HCT116 (cell line): Measurements from ENCODE around the gene RMRP. TPM values are rescaled to one million over a fixed set of nuclear protein-coding genes. Genes with fewer than 3 reads are reported as not detected.

Experiments
- ATAC-seq: fragments of 200-7000 bp; cut with Tn5 transposase; 2 replicates; pipeline ENCODE4 v1.9.1; 2020; ENCODE audit warnings: mild to moderate bottlenecking, moderate library complexity
- BruUV-seq: library from RNA; stranded (reverse); fragments of 400-500 nt; replicated peaks from 2 replicates; lab custom pipeline; 2021; lab: Mats Ljungman, UMichigan
- CTCF ChIA-PET: fragments of 300-600 bp; sonication (Branson Sonifier 250); formaldehyde crosslinking; loops from one replicate; lab custom pipeline; 2021; ENCODE audit warnings: antibody characterized with exemption; lab: Charles Lee
- POLR2A ChIA-PET: fragments of 300-600, 350-600 bp; sonication (Branson Sonifier 250); formaldehyde crosslinking; loops from one replicate; lab custom pipeline; 2021; ENCODE audit warnings: antibody characterized with exemption; lab: Charles Lee
- RAD21 ChIA-PET, 2 experiments: fragments of 300-600 bp; sonication (Branson Sonifier 250); formaldehyde crosslinking; loops; one replicate each; lab custom pipeline; 2023; ENCODE audit warnings: low total read pairs in 2 of 2; ENCODE audit not compliant: uncharacterized antibody in 2 of 2, unreplicated experiment in 2 of 2, low non-redundant PET in 1 of 2; lab: Charles Lee
- DNase-seq: peaks from one replicate; pipeline ENCODE4 v3.0.0-alpha.2; 2010; ENCODE audit warnings: low read depth, low spot score
- H2AFZ ChIP-seq: fragments of 200-600 bp; shearing (Covaris generic), sonication (generic); 2 replicates; pipeline ENCODE4 v1.6.1; 2017; ENCODE audit warnings: low read depth, mixed run types, mixed read lengths, antibody characterized with exemption, low read length; ENCODE audit not compliant: poor library complexity, severe bottlenecking
- H3K27ac ChIP-seq: 2 replicates; pipeline ENCODE4 v1.5.1; 2012; ENCODE audit warnings: low read depth, low read length
- H3K27me3 ChIP-seq: fragments of 200-600 bp; sonication (generic); 2 replicates; pipeline ENCODE4 v1.6.1; 2016; ENCODE audit warnings: mixed run types, low read length, mixed read lengths; ENCODE audit not compliant: insufficient read depth
- H3K36me3 ChIP-seq, 2 experiments: fragments of 200-500 bp in 1 of 2; fragments of 200-600 bp in 1 of 2; sonication (Bioruptor generic) in 1 of 2; sonication (generic) in 1 of 2; 2 replicates each; pipeline versions ENCODE4 v1.5.1 to v1.6.1; 2014 to 2016; ENCODE audit warnings: low read length in 2 of 2, inconsistent platforms in 1 of 2, mixed read lengths in 1 of 2, mixed run types in 1 of 2; ENCODE audit not compliant: insufficient read depth in 2 of 2, control insufficient read depth in 1 of 2
- H3K4me1 ChIP-seq, 2 experiments: fragments of 200-600 bp in 1 of 2; sonication (generic) in 1 of 2; 2 replicates each; pipeline versions ENCODE4 v1.5.1 to v1.6.1; 2012 to 2017; ENCODE audit warnings: low read length in 2 of 2, inconsistent platforms in 1 of 2, mild to moderate bottlenecking in 1 of 2, mixed read lengths in 1 of 2, mixed run types in 1 of 2, moderate library complexity in 1 of 2; ENCODE audit not compliant: insufficient read depth in 2 of 2, control insufficient read depth in 1 of 2
- H3K4me2 ChIP-seq: fragments of 200-600 bp; sonication (generic); 2 replicates; pipeline ENCODE4 v1.6.1; 2017; ENCODE audit warnings: mixed run types, low read length, mixed read lengths
- H3K4me3 ChIP-seq, 2 experiments: fragments of 200-600 bp in 1 of 2; sonication (generic) in 1 of 2; replicated peaks in 1 of 2; 2 replicates each; pipeline ENCODE4 v1.5.1; 2011 to 2016; ENCODE audit warnings: low read length in 2 of 2, control low read depth in 1 of 2, low read depth in 1 of 2, mild to moderate bottlenecking in 1 of 2, mixed read lengths in 1 of 2, mixed run types in 1 of 2
- H3K79me2 ChIP-seq: fragments of 200-600 bp; sonication (generic); 2 replicates; pipeline ENCODE4 v1.6.1; 2017; ENCODE audit warnings: mild to moderate bottlenecking, mixed run types, low read length, moderate library complexity, mixed read lengths; ENCODE audit not compliant: insufficient read depth
- H3K9ac ChIP-seq: fragments of 200-600 bp; sonication (generic); 2 replicates; pipeline ENCODE4 v1.6.1; 2016; ENCODE audit warnings: low read length, mixed read lengths
- H3K9me2 ChIP-seq: fragments of 200-600 bp; sonication (generic), shearing (Covaris generic); 2 replicates; pipeline ENCODE4 v1.6.1; 2017; ENCODE audit warnings: mixed run types, mild to moderate bottlenecking, moderate library complexity; ENCODE audit not compliant: insufficient read depth
- H3K9me3 ChIP-seq, 2 experiments: fragments of 200-500 bp in 1 of 2; fragments of 200-600 bp in 1 of 2; sonication (Bioruptor generic) in 1 of 2; sonication (generic) in 1 of 2; 2 replicates each; pipeline ENCODE4 v1.6.1; 2014 to 2017; ENCODE audit warnings: low read length in 2 of 2, mixed read lengths in 2 of 2, inconsistent platforms in 1 of 2, low read depth in 1 of 2, mild to moderate bottlenecking in 1 of 2, mixed run types in 1 of 2, moderate library complexity in 1 of 2; ENCODE audit not compliant: control insufficient read depth in 1 of 2, insufficient read depth in 1 of 2
- H4K20me1 ChIP-seq: fragments of 200-600 bp; sonication (generic), shearing (Covaris generic); 2 replicates; pipeline ENCODE4 v1.6.1; 2017; ENCODE audit warnings: mixed run types, mild to moderate bottlenecking, moderate library complexity; ENCODE audit not compliant: insufficient read depth
- CBX3 ChIP-seq: IDR thresholded peaks from 2 replicates; pipeline ENCODE4 v1.6.1; 2012; ENCODE audit warnings: low read depth
- CEBPB ChIP-seq: IDR thresholded peaks from 2 replicates; pipeline ENCODE4 v1.6.1; 2012; ENCODE audit warnings: low read depth
- EGR1 ChIP-seq: IDR thresholded peaks from 2 replicates; pipeline ENCODE4 v1.6.1; 2012; ENCODE audit warnings: low read depth
- ELF1 ChIP-seq: IDR thresholded peaks from 2 replicates; pipeline ENCODE4 v1.6.1; 2012; ENCODE audit warnings: low read depth, borderline replicate concordance
- EZH2 ChIP-seq: fragments of 200-600 bp; sonication (generic); IDR thresholded peaks from 2 replicates; pipeline ENCODE4 v1.6.1; 2017; ENCODE audit warnings: antibody characterized with exemption, mixed run types
- EZH2phosphoT487 ChIP-seq: fragments of 200-600 bp; IDR thresholded peaks from 2 replicates; pipeline ENCODE4 v1.6.1; 2018; ENCODE audit warnings: antibody characterized with exemption, borderline replicate concordance
- JUND ChIP-seq: IDR thresholded peaks from 2 replicates; pipeline ENCODE4 v1.6.1; 2012
- POLR2A ChIP-seq: IDR thresholded peaks from 2 replicates; pipeline ENCODE4 v1.7.0; 2011; ENCODE audit warnings: borderline replicate concordance; ENCODE audit not compliant: insufficient read depth, insufficient read length; ENCODE audit errors: extremely low read depth
- POLR2AphosphoS5 ChIP-seq: IDR thresholded peaks from 2 replicates; pipeline ENCODE4 v1.6.1; 2011; ENCODE audit warnings: mild to moderate bottlenecking, low read depth, low read length, moderate library complexity
- SIN3A ChIP-seq: IDR thresholded peaks from 2 replicates; pipeline ENCODE4 v1.6.1; 2012; ENCODE audit warnings: low read depth
- SP1 ChIP-seq: IDR thresholded peaks from 2 replicates; pipeline ENCODE4 v1.6.1; 2012; ENCODE audit warnings: low read depth
- SRF ChIP-seq: IDR thresholded peaks from 2 replicates; pipeline ENCODE4 v1.6.1; 2012; ENCODE audit warnings: low read depth
- TCF7L2 ChIP-seq: IDR thresholded peaks from 2 replicates; pipeline ENCODE4 v1.7.0; 2011; ENCODE audit warnings: borderline replicate concordance, inconsistent platforms; ENCODE audit not compliant: insufficient read depth, insufficient read length; ENCODE audit errors: extremely low read depth
- YY1 ChIP-seq: IDR thresholded peaks from 2 replicates; pipeline ENCODE4 v1.6.1; 2011; ENCODE audit warnings: low read length, low read depth, moderate library complexity, mild to moderate bottlenecking; ENCODE audit not compliant: insufficient replicate concordance; ENCODE audit errors: extremely low read depth
- ZFX ChIP-seq: fragments of 450-650 bp; IDR thresholded peaks from 2 replicates; pipeline ENCODE4 v1.6.1; 2017
- intact Hi-C: fragments of 100-400 bp; cut with micrococcal nuclease; formaldehyde crosslinking; loops from 2 replicates; pipeline ENCODE4 v1.10.0; 2022
- total RNA-seq: library from RNA; stranded (reverse); gene quantifications from one replicate; pipeline ENCODE4 v1.2.1, GENCODE V29; 2021; ENCODE audit not compliant: unreplicated experiment
- TF ChIP-seq, protein P1 (sequence below), 3 experiments: fragments of 200-600 bp in 1 of 3; sonication (generic) in 1 of 3; IDR thresholded peaks in 2 of 3; conservative IDR thresholded peaks in 1 of 3; 2 replicates each; pipeline ENCODE4 v1.5.1; 2012 to 2017; ENCODE audit warnings: low read depth in 2 of 3, low read length in 2 of 3, antibody characterized with exemption in 1 of 3, borderline replicate concordance in 1 of 3, control low read depth in 1 of 3, mild to moderate bottlenecking in 1 of 3, mixed read lengths in 1 of 3, mixed run types in 1 of 3, moderate library complexity in 1 of 3; ENCODE audit not compliant: insufficient read depth in 1 of 3
- TF ChIP-seq, protein P2 (sequence below): IDR thresholded peaks from 2 replicates; pipeline ENCODE4 v1.6.1; 2012; ENCODE audit warnings: low read depth
- TF ChIP-seq, protein P3 (sequence below): IDR thresholded peaks from 2 replicates; pipeline ENCODE4 v1.6.1; 2011; ENCODE audit warnings: mild to moderate bottlenecking, low read length, moderate library complexity; ENCODE audit not compliant: insufficient replicate concordance; ENCODE audit errors: extremely low read depth
- TF ChIP-seq, protein P4 (sequence below): IDR thresholded peaks from 2 replicates; pipeline ENCODE4 v1.6.1; 2012

Gene RMRP
- total RNA-seq, 1 experiment from 2014 or later = 30,969 TPM

DNA sequence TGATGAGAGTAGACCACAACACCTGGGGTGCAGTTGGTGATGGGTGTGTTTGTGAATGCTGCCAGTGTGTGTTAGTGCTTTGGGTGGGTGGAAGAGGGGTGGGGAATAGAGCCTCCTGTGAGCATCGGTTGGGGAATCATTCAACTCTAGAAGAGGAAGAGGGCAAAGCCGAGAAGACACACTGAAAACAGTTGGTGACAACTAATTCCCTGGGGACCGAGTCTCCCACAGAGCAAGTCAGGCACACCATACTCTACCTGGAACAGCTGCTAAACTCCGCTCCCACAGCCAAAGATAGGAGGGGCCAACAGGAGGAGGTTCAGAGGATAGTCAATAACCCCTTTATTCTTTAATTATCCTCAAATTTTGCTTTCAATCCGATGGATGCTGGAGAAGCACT lies 8.7 kb upstream of the RMRP start:
- Histone ChIP-seq H3K4me3 (no peak overlapping the region), H2AFZ (no peak overlapping the region), H3K4me2 (no peak overlapping the region), H3K79me2 (peaks cover 28% of the 10 kb centered on the region; the same call in 1 of the 2 replicates), H3K4me1 (peaks cover 27 to 57% of the 10 kb centered on the region in 2 experiments; a peak in 3 of 4 replicates), H3K36me3 (peaks cover 5 to 16% of the 10 kb centered on the region in 2 experiments; a peak in 3 of 4 replicates), H3K27ac (no peak overlapping the region), H3K27me3 (no peaks in the 10 kb centered on the region), H3K9me3 (no peaks in the 10 kb centered on the region), H4K20me1 (no peaks in the 10 kb centered on the region), H3K9ac (no peak overlapping the region), H3K9me2 (no peaks in the 10 kb centered on the region)
- intact Hi-C loops = no loop called here
- DNase-seq = no peak
- BruUV-seq = no TSS peak
- CTCF ChIA-PET = no interaction called here
- RAD21 ChIA-PET = no interaction called here
- ATAC-seq = no peak
- TF ChIP-seq ZFX (no peak), EZH2phosphoT487 (no peak), SIN3A (no peak), JUND (no peak), TCF7L2 (no peak), SP1 (no peak), CEBPB (no peak), CBX3 (no peak), YY1 (no peak), POLR2AphosphoS5 (no peak), EGR1 (no peak), SRF (no peak), EZH2 (no peak), POLR2A (no peak), ELF1 (no peak)
- TF ChIP-seq, protein P1, sequence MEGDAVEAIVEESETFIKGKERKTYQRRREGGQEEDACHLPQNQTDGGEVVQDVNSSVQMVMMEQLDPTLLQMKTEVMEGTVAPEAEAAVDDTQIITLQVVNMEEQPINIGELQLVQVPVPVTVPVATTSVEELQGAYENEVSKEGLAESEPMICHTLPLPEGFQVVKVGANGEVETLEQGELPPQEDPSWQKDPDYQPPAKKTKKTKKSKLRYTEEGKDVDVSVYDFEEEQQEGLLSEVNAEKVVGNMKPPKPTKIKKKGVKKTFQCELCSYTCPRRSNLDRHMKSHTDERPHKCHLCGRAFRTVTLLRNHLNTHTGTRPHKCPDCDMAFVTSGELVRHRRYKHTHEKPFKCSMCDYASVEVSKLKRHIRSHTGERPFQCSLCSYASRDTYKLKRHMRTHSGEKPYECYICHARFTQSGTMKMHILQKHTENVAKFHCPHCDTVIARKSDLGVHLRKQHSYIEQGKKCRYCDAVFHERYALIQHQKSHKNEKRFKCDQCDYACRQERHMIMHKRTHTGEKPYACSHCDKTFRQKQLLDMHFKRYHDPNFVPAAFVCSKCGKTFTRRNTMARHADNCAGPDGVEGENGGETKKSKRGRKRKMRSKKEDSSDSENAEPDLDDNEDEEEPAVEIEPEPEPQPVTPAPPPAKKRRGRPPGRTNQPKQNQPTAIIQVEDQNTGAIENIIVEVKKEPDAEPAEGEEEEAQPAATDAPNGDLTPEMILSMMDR (IDR thresholded peaks at IDR 0.05 in 2 of 3, conservative IDR thresholded peaks at IDR 0.05 in 1 of 3; ENCODE audit: borderline replicate concordance in 1 of 3, insufficient read depth in 1 of 3, low read depth in 2 of 3, low read length in 2 of 3) = no peak
- TF ChIP-seq, protein P2, sequence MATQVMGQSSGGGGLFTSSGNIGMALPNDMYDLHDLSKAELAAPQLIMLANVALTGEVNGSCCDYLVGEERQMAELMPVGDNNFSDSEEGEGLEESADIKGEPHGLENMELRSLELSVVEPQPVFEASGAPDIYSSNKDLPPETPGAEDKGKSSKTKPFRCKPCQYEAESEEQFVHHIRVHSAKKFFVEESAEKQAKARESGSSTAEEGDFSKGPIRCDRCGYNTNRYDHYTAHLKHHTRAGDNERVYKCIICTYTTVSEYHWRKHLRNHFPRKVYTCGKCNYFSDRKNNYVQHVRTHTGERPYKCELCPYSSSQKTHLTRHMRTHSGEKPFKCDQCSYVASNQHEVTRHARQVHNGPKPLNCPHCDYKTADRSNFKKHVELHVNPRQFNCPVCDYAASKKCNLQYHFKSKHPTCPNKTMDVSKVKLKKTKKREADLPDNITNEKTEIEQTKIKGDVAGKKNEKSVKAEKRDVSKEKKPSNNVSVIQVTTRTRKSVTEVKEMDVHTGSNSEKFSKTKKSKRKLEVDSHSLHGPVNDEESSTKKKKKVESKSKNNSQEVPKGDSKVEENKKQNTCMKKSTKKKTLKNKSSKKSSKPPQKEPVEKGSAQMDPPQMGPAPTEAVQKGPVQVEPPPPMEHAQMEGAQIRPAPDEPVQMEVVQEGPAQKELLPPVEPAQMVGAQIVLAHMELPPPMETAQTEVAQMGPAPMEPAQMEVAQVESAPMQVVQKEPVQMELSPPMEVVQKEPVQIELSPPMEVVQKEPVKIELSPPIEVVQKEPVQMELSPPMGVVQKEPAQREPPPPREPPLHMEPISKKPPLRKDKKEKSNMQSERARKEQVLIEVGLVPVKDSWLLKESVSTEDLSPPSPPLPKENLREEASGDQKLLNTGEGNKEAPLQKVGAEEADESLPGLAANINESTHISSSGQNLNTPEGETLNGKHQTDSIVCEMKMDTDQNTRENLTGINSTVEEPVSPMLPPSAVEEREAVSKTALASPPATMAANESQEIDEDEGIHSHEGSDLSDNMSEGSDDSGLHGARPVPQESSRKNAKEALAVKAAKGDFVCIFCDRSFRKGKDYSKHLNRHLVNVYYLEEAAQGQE = no peak
- TF ChIP-seq, protein P3, sequence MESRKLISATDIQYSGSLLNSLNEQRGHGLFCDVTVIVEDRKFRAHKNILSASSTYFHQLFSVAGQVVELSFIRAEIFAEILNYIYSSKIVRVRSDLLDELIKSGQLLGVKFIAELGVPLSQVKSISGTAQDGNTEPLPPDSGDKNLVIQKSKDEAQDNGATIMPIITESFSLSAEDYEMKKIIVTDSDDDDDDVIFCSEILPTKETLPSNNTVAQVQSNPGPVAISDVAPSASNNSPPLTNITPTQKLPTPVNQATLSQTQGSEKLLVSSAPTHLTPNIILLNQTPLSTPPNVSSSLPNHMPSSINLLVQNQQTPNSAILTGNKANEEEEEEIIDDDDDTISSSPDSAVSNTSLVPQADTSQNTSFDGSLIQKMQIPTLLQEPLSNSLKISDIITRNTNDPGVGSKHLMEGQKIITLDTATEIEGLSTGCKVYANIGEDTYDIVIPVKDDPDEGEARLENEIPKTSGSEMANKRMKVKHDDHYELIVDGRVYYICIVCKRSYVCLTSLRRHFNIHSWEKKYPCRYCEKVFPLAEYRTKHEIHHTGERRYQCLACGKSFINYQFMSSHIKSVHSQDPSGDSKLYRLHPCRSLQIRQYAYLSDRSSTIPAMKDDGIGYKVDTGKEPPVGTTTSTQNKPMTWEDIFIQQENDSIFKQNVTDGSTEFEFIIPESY = no peak
- TF ChIP-seq, protein P4, sequence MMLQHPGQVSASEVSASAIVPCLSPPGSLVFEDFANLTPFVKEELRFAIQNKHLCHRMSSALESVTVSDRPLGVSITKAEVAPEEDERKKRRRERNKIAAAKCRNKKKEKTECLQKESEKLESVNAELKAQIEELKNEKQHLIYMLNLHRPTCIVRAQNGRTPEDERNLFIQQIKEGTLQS = no peak
- POLR2A ChIA-PET = interaction anchor here (3.0 kb wide), 1 partner anchor 23 kb away, joined by 16 read pairs; the partner anchor contains the start of gene TPM2
